Astrocyte of the spinal cord (primary cell): Measurements from ENCODE around the gene ARHGAP26.

Source experiments
- DNase-seq: peaks from one replicate; pipeline ENCODE4 v3.0.0; 2011; ENCODE audit warnings: low read depth, low spot score
- H3K4me3 ChIP-seq: 2 replicates; pipeline ENCODE4 v1.5.1; 2011; ENCODE audit warnings: low read depth, mild to moderate bottlenecking, low read length, moderate library complexity
- in situ Hi-C: cut with HindIII; loops from 2 replicates; pipeline ENCODE4 v1.10.0; 2017; ENCODE audit warnings: low sequenced_read_pairs
- TF ChIP-seq, protein P1 (sequence below): IDR thresholded peaks from 2 replicates; pipeline ENCODE4 v1.5.1; 2012; ENCODE audit warnings: low read depth, mild to moderate bottlenecking, low read length, inconsistent platforms

Gene ARHGAP26

DNA sequence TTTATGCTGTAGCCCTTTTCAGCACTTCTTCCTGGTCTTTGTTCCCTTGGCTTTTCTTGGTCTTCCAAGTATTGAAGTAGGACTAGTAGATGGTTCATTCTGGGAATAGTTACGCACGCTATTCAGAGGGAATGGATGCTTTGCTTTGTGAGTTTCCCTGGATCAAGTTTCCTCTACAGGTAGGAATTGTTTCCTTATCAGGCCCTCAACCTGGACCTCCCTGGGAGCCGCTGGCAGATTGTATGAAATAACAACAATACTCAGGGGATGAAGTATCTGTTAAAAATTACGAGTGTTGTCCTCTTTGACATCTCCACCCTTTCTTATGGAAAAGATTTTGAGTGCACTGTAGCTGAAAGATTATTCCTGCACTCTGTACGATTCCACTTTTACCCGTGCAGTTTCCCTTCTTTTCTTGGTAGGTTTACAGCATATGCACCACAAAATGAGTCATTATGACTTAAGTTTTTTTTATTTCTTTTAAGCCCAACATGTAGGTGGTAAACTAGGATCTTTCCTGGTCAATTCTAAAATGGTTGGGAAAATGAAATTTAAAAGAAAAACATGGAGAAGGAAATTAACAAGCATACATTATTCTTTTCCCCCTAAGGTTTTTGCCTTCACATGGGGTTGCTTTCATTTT lies 57.9 kb downstream of the ARHGAP26 start:
- TF ChIP-seq, protein P1, sequence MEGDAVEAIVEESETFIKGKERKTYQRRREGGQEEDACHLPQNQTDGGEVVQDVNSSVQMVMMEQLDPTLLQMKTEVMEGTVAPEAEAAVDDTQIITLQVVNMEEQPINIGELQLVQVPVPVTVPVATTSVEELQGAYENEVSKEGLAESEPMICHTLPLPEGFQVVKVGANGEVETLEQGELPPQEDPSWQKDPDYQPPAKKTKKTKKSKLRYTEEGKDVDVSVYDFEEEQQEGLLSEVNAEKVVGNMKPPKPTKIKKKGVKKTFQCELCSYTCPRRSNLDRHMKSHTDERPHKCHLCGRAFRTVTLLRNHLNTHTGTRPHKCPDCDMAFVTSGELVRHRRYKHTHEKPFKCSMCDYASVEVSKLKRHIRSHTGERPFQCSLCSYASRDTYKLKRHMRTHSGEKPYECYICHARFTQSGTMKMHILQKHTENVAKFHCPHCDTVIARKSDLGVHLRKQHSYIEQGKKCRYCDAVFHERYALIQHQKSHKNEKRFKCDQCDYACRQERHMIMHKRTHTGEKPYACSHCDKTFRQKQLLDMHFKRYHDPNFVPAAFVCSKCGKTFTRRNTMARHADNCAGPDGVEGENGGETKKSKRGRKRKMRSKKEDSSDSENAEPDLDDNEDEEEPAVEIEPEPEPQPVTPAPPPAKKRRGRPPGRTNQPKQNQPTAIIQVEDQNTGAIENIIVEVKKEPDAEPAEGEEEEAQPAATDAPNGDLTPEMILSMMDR = no peak
- peak; percentile 59 for DNase-seq
- in situ Hi-C loops = no loop called here

GRCh38 chr5:142828797-142829535 lies 58.8 kb downstream of the ARHGAP26 start:
- DNase-seq = no peak
- TF ChIP-seq, protein P1 = no peak
- in situ Hi-C loops = no loop called here
- H3K4me3 ChIP-seq = no peak overlapping the region

More for the DNA sequence above, 57.9 kb downstream of the ARHGAP26 start:
- no peak overlapping the region for H3K4me3 ChIP-seq

GRCh38 chr5:142829801-142830220 lies 59.6 kb downstream of the ARHGAP26 start:
- H3K4me3 ChIP-seq = no peak overlapping the region
- in situ Hi-C loops = no loop called here
- TF ChIP-seq, protein P1 = no peak
- DNase-seq = peak; percentile 46

DNA sequence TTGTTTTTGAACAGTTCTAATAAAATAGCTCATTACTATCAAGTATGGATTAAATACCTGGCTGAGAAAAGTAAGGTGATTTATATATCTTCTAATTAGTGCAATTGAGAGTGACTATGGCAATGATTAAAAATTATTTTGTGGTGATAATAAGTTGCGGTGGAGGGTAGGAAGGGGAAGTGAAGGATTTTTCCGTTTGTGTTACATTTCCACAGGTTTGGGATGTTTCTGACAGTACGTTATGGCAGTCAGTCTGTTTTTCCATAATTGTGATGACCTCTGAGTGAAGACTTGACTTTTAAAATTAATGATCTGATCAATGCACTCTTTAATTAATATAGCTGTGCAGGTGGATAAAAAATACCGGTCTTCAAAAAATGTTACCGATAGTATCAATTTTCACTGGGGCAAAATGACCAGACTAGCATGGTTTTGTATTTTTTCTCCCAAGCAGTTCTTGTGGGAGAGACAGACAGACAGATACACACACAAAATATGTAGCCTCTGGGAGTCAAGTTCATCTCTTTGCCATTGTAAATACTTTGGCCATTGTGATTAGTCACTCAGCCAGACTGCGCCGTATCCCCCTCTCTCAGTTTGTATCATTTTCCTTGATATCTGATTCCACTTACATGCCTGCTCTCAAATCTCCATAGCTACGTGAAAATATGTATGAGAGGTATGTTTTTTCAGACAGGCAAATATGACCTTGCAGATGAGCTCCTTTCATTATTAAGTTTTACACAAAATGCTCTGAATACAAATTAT lies 60.2 kb downstream of the ARHGAP26 start:
- no peak overlapping the region for H3K4me3 ChIP-seq

GRCh38 chr5:142831009-142831383 lies 60.8 kb downstream of the ARHGAP26 start:
- DNase-seq = no peak
- in situ Hi-C loops = no loop called here
- TF ChIP-seq, protein P1 = no peak
- H3K4me3 ChIP-seq = no peak overlapping the region

More for the DNA sequence above, 60.2 kb downstream of the ARHGAP26 start:
- in situ Hi-C loops = no loop called here
- TF ChIP-seq, protein P1 = no peak
- peak; percentile 81 for DNase-seq

GRCh38 chr5:142832263-142832662 lies 62.1 kb downstream of the ARHGAP26 start:
- DNase-seq = no peak
- in situ Hi-C loops = no loop called here
- TF ChIP-seq, protein P1 = no peak
- H3K4me3 ChIP-seq = no peak overlapping the region
